Neutrophil (primary cell): ENCODE data around the gene PIK3R2.

ENCODE experiments used
- H3K27ac ChIP-seq: fragments of 200-600 bp; sonication (generic); 2 replicates; pipeline ENCODE4 v1.5.1; 2016; ENCODE audit warnings: mild to moderate bottlenecking, moderate library complexity
- H3K27me3 ChIP-seq: fragments of 200-600 bp; sonication (generic); 2 replicates; pipeline ENCODE4 v1.6.0; 2016; ENCODE audit warnings: mild to moderate bottlenecking
- H3K36me3 ChIP-seq: fragments of 200-600 bp; sonication (generic); 2 replicates; pipeline ENCODE4 v1.5.1; 2017
- H3K4me1 ChIP-seq, 2 experiments: fragments of 200-600 bp in 1 of 2; sonication (generic) in 1 of 2; 1 replicate in 1 of 2; 2 replicates in 1 of 2; pipeline versions ENCODE4 v1.5.1 to v1.6.1; 2013 to 2016; ENCODE audit warnings: low read depth in 1 of 2, low read length in 1 of 2, mild to moderate bottlenecking in 1 of 2, moderate library complexity in 1 of 2; ENCODE audit not compliant: control insufficient read depth in 1 of 2, insufficient read depth in 1 of 2
- H3K4me3 ChIP-seq, 2 experiments: fragments of 200-600 bp in 1 of 2; sonication (generic) in 1 of 2; 1 replicate in 1 of 2; 2 replicates in 1 of 2; pipeline ENCODE4 v1.5.1; 2013 to 2016; ENCODE audit warnings: low read depth in 1 of 2, low read length in 1 of 2, mild to moderate bottlenecking in 1 of 2, moderate library complexity in 1 of 2
- H3K9me3 ChIP-seq: fragments of 200-600 bp; sonication (generic); 2 replicates; pipeline ENCODE4 v1.5.1; 2016
- CTCF ChIP-seq: fragments of 200-600 bp; sonication (generic); IDR thresholded peaks from 2 replicates; pipeline ENCODE4 v1.5.1; 2016; ENCODE audit warnings: antibody characterized with exemption

Gene PIK3R2

GRCh38 chr19:18179957-18180356 lies 27.0 kb downstream of the PIK3R2 start:
- peak overlapping the region; percentile 96 for H3K27ac ChIP-seq
- H3K4me3 ChIP-seq, result peak overlapping the region in 1 of 2 experiments; percentile 57
- peaks cover 49 to 57% of the 10 kb centered on the region in 2 experiments for H3K4me1 ChIP-seq
- TF ChIP-seq CTCF, result no peak
- peaks cover 46% of the 10 kb centered on the region for H3K36me3 ChIP-seq
- H3K27me3 ChIP-seq, result peaks cover 18% of the 10 kb centered on the region
- H3K9me3 ChIP-seq, result no peaks in the 10 kb centered on the region

- no peaks in the 10 kb centered on the region for H3K9me3 ChIP-seq
- no peak overlapping the region for H3K27ac ChIP-seq
- TF ChIP-seq CTCF, result no peak
- no peak overlapping the region for H3K4me3 ChIP-seq
- H3K36me3 ChIP-seq, result peaks cover 12% of the 10 kb centered on the region
- H3K4me1 ChIP-seq, result peaks cover 27 to 35% of the 10 kb centered on the region in 2 experiments
- no peaks in the 10 kb centered on the region for H3K27me3 ChIP-seq
Observed at GRCh38 chr19:18183529-18183928, 30.6 kb downstream of the PIK3R2 start.

- no peaks in the 10 kb centered on the region for H3K9me3 ChIP-seq
- no peak overlapping the region for H3K27ac ChIP-seq
- no peaks in the 10 kb centered on the region for H3K36me3 ChIP-seq
- H3K27me3 ChIP-seq, result no peaks in the 10 kb centered on the region
- TF ChIP-seq CTCF, result no peak
- no peak overlapping the region for H3K4me3 ChIP-seq
- peaks cover 19 to 20% of the 10 kb centered on the region in 2 experiments for H3K4me1 ChIP-seq
Observed at GRCh38 chr19:18185538-18185937, 32.6 kb downstream of the PIK3R2 start.

GRCh38 chr19:18190278-18190677 lies 37.3 kb downstream of the PIK3R2 start:
- TF ChIP-seq CTCF, result no peak
- Histone ChIP-seq H3K27me3 (no peaks in the 10 kb centered on the region), H3K9me3 (no peaks in the 10 kb centered on the region), H3K36me3 (no peaks in the 10 kb centered on the region), H3K4me3 (no peak overlapping the region), H3K4me1 (peaks cover 26 to 31% of the 10 kb centered on the region in 2 experiments), H3K27ac (no peak overlapping the region)

- Histone ChIP-seq H3K4me3 (peak overlapping the region; percentile 64 to 77), H3K4me1 (peaks cover 26 to 31% of the 10 kb centered on the region in 2 experiments), H3K9me3 (no peaks in the 10 kb centered on the region), H3K27ac (peak overlapping the region; percentile 91), H3K36me3 (peaks cover 7% of the 10 kb centered on the region), H3K27me3 (no peaks in the 10 kb centered on the region)
- TF ChIP-seq CTCF, result no peak
Observed at GRCh38 chr19:18191640-18192062, 38.7 kb downstream of the PIK3R2 start.
